GM12865 (cell line): ENCODE results near the gene TBC1D28.
A peak's percentile ranks its signal among the peaks of the same experiment; 100 is the strongest.
"Not testable (repeated sequence)": the region's sequence is repeated elsewhere in the genome, so short reads cannot be mapped to it uniquely, and the experiment has no call there.

Experiments used
- DNase-seq: peaks from one replicate; pipeline ENCODE4 v3.0.0; 2010; ENCODE audit warnings: low read depth
- H3K4me3 ChIP-seq: 2 replicates; pipeline ENCODE4 v1.5.1; 2011; ENCODE audit warnings: mild to moderate bottlenecking, low read depth, low read length, control low read depth
- CTCF ChIP-seq: IDR thresholded peaks from 2 replicates; pipeline ENCODE4 v1.5.1; 2011; ENCODE audit warnings: low read length, control low read depth, low read depth, inconsistent platforms; ENCODE audit not compliant: insufficient read depth; ENCODE audit errors: missing control alignments

The TBC1D28 gene

DNA sequence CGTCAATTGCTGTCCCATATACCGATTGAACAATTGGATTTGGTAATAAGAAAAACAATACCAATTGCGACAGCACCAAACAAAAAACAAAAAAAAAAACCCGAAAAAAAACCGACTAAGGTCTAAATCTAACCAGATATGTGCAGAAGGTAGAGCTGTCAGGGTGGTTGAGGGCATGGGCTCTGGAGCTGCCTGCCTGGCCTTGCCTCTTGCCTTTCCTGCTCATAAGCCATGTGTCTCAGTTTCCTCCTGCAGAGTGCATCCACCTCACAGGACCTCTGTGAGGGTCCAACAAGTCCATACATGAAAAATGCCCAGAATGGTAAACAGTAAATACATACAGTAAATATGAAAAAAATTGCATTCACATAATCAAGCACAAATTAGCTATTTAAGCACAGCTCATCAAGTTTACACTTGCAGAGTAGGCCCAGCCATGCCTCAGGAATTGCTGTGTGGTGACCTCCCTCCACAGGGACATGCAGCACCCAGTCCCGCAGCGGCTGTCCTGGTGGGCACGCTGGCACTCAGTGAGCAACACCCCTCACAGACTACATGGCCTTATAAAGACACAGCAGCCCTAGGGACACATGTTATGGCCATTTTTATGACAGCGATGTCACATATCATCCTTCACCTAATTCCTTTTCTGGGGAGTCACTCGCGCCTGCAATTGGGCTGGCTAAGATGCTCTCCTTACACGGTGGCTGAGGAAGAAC lies 17.9 kb downstream of the TBC1D28 start:
- TF ChIP-seq CTCF, result no peak
- H3K4me3 ChIP-seq, result peak overlapping the region; percentile 35
- no peak for DNase-seq

- peak overlapping the region; percentile 67 for H3K4me3 ChIP-seq
- peak; percentile 95 for DNase-seq
- peak; percentile 98 for TF ChIP-seq CTCF
Measured at GRCh38 chr17:18625509-18626104, 18.6 kb downstream of the TBC1D28 start.

DNA sequence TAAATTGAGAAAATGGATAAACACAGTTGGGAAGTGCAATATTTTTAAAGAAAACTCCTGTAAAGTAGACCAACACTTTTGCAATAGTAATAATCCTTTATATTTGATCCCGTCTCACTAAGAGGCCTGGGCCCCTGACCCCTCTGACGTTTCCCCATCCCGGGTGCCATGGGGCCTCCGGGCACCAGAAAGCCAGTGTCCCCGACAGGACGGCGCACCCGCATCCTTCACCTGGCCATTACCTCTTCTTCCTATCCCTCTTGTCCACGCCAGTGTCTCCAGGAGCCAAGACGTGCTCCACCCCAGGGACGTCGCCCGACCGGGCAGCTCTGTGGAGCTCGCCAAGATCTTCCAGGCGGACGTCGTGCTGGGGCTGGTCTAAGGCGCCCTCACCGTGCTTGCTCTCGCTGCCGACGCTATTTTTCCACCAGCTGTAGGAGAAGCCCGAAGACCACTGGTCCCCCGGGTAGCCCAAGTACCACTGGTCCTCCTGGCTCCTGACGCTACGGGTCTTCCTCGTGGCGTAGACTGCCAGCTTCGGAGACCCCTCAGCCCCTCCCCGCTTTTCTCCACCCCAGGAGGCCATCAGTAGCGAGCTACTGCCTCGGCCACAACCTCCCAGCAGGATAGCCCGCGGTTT lies 19.2 kb downstream of the TBC1D28 start:
- DNase-seq, result peak; percentile 26
- peak overlapping the region; percentile 67 for H3K4me3 ChIP-seq

DNA sequence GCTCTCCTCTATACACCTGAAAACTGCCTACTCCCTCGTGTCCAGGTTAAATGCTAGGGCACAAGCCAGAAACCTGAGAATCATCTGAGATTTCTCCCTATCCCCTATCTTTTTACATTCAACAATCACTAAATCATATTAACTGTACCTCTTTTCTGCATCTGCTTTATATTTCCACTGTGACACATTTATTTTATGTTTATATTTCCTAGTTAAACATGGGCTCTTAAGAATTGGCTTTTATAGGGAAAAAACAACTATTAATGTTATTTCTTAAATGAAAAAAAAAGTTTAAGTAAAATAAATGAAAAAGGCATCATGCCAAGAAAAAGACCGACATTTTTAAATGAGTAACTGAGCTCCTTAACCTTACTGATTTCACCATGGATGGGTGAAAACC lies 26.6 kb downstream of the TBC1D28 start:
- DNase-seq, H3K4me3 ChIP-seq: not testable (repeated sequence)

DNA sequence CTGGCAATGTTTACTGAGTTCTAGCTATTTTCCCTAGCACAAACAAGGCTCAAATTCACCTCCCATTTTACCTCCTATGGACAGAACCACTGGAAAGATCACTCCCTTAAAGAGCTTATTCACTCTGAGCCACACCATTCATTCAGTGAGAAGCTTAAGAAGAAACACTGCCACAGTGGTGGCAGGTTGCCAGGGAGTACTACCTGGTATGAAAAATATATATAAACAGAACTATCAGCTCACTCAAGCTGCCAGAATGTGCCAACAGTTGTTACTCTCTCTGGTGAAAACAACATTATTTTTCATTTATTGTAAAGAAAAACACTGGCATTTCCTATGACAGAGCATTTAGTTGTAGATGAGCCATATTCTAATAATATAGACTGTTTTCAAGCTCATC lies 31.2 kb downstream of the TBC1D28 start:
- H3K4me3 ChIP-seq, DNase-seq: not testable (repeated sequence)

DNA sequence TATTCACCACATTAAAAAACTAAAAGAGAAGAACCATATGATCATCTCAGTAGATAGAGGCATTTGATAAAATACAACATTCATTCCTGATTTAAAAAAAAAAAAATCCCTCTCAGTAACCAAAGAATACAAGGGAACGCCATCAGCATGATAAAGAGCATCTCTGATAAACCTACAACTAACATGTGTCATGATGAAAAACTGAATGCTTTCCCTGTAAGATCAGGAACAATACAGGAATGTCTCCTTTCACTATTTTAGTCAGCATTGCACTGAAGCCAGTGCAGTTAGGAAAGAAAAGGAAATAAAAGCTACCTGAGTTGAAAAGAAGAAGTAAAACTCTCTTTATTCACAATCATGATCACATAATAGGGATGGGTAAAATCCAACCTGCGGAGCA lies 51.1 kb downstream of the TBC1D28 start:
- DNase-seq, H3K4me3 ChIP-seq: not testable (repeated sequence)
